ELF-1 (cell line): Measurements from ENCODE around the gene COX17.

Source experiments
- DNase-seq: peaks from one replicate; pipeline ENCODE4 v3.0.0-alpha.2; 2016; ENCODE audit warnings: low read depth, low spot score

The COX17 gene

DNA sequence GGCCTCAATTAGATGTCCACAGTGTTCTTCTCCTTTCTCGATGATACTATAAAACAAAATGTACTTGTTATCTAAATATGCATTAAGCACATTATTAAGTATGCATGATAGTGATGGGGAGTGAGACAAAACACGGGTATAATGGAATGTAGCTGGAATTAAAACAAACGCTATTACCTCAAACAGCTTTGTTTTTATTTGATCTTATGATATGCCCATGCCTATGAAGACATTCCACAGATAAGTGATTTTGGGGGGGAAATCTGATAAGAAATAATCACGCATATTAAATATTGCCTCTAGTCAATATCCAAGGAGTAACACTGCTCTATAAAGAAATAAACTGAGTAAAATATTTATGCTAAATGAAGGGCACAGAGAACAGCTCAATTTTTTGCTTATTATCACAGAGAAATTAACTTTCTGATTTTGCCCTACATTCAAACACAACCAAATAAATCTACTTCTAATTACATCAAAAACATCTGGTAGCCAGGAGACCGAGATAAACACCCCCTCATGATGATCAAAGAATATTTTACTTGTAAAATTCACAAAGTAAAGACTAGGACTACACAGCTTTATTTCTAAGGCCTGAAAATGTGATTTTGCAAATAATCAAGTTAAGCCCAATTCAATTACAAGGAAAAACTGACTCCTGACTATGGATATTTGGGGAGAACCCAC is 1.9 kb downstream of the COX17 start:
- no peak for DNase-seq

- DNase-seq = no peak
Measured at GRCh38 chr3:119673875-119674274, 3.3 kb downstream of the COX17 start.

DNA sequence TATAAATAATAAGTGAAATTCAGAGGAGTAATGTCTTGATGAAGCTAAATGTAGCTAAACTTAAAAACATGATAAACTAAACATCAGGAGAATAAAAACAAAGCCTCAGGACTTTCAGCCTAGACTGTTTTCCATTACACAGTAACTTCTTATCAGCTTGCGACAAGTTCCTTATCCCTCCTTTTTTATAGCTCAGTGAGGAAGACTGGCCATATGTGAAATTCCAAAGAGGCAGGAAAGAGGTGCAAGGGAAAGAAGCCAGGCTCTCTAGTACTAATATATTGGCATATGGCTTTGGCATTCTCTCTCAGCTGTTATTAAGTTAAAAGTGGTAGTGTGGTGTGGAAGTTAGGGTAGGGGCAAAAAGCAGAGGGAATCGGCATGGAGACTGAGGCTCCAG is 4.4 kb downstream of the COX17 start:
- no peak for DNase-seq

DNA sequence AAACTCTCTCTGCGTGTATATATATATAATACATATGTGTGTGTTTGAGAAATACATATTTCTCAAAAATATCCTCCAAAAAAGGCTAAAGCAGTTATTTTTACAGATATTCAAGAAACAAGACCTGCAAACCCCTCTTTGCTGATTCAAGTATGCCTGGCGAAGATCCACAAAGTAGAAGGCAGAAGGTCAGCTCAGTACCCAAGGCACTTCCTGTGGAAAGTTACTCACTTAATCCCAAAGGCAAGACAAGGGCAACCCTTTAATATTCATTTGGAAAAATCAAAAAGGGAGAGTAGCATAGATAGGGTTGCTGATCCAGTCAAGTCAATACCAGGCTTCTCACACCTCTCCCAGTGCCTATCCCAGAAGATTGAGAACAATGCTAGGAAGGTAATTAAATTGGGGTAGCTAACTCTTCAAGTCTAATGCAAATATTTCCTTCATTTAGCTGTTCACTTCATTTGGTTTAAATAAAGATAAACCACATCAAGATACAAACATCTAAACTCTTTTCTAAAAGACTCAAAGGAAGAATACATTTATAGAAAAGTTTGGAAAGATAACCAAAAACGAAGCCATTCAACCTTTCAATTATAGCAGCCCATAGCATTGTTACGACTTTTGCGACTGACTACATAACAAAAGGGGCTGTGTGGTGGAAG is 7.2 kb downstream of the COX17 start:
- DNase-seq = no peak

GRCh38 chr3:119665954-119666559 is 11.1 kb downstream of the COX17 start:
- no peak for DNase-seq

DNA sequence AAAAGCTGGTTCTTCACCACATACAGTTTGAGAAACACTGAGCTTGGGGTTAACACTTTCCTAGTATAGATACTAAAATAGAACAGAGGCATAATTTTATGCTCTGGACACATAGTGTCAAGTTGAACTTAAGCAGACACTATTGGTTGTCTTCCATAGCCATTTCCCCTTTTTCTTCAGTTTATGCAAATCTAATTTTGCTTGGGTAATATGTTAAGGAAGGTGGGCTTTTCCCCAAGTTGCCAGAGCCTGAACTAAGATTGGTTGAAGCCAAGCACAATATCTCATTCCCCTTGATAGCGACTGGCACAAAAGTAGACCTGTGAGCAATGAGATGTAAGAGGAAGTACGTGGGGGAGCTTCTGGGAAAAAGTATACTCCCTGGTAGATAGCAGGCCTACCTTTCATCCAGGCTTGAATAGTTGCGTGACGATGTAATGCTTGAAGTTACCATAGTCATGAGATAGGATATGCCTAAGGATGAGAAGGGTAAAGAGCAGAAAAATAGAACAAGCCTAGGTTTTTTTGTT is 12.3 kb downstream of the COX17 start:
- DNase-seq = peak; percentile 5

DNA sequence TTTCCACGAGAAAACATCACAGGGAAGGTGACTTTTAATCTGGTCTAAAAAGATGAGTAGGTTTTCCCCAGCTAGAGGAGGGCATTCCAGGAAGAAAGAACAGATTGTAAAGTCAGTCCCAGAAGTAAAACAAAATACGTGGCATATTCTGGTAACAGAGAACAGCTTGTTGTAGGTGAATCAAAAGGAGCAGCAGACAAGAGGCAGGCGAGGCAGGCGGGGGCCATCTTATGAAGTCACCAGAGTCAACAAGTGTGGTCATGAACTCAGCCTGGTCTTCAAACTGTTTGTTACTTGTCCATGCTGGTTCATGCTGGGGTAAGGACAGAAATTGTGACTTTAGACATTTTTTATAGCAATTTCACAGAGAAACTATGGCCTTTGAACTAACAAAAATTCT is 12.8 kb downstream of the COX17 start:
- DNase-seq = no peak

DNA sequence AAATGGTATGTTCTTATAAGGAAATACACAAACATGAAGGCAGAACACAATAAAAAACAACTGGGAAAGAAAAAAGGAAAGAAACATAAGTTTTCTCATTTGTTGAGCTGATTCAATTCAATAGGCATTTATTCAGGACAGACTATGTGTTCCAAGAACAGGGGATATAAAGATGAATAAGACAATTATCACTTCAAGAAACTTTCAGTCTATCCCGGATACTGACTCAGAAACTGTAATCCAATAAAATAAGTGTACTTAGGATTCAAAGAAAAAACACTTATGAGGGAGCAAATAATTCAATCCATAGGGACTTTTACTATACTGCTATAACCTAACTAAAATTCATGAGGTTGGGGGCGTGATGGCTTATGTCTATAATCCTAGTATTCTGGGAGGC is 13.3 kb downstream of the COX17 start:
- no peak for DNase-seq

- DNase-seq = no peak
Measured at GRCh38 chr3:119662604-119663373, 14.4 kb downstream of the COX17 start.

GRCh38 chr3:119660474-119661440 is 16.4 kb downstream of the COX17 start, which contains the start of gene POPDC2:
POPDC2 (minus strand) TSS chr3:119660589; CDS start chr3:119660423, 166 bp downstream.
- peak; percentile 70 for DNase-seq

- no peak for DNase-seq
Measured at GRCh38 chr3:119659606-119660291, 17.5 kb downstream of the COX17 start.

- DNase-seq = no peak
Measured at GRCh38 chr3:119658994-119659393, 18.2 kb downstream of the COX17 start.

DNA sequence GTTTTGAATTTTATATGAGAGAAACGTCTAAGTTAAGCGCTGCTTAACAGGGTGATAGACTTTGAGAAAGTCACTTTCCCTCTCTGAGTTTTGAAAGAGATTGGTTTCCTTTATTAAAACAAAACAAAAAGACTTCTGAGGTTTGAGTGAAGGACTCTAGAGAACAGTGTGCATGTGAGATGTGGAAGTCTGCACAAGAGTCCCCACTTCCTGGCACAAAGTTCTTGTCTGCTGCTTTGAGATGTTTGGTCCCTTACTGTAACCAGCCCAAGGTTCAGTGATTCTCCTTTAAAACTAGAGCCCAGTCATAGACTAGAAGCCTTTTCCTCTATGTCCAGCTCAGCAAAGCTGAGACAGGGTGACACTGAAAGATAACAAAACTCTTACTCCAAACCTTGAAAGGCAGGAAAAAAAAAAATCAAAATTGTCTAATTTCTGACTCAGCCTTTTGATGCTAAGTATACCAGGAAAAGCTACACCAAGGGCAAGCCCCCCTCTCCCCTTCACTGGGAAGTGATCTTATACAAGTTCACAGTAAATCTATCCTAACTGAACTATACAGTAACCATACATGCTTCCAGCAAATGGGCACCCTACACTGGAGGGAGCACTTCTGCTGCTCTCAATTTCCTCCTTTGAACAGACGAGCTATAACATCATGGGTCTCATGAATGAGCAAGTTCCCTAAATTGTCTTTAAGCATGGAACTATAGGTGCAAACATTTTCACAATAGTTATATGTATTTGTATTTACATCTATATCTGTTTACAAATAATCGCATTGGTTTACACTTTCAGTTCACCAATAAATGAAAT is 19.1 kb downstream of the COX17 start:
- no peak for DNase-seq

- no peak for DNase-seq
Measured at GRCh38 chr3:119653876-119654275, 23.3 kb downstream of the COX17 start.

- no peak for DNase-seq
Measured at GRCh38 chr3:119652306-119653033, 24.7 kb downstream of the COX17 start.

DNA sequence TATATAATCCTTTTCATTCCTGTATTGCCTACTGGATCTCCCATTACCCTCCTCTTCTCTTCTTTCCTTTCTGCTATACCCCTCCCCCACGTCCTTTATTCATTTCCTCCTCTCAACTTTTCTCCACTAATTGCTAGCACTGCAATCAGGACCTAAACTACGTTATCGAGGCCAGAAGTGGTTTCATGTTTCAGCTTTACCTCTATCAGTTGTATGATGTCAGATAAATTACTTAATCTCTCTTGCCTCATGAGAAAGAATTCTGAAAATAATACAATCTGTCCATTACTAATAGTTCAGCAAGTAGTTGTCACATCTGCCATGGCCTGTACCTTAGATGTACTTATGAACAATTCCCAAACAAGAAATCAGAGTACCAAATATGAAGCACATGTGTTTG is 27.4 kb downstream of the COX17 start:
- DNase-seq = no peak

DNA sequence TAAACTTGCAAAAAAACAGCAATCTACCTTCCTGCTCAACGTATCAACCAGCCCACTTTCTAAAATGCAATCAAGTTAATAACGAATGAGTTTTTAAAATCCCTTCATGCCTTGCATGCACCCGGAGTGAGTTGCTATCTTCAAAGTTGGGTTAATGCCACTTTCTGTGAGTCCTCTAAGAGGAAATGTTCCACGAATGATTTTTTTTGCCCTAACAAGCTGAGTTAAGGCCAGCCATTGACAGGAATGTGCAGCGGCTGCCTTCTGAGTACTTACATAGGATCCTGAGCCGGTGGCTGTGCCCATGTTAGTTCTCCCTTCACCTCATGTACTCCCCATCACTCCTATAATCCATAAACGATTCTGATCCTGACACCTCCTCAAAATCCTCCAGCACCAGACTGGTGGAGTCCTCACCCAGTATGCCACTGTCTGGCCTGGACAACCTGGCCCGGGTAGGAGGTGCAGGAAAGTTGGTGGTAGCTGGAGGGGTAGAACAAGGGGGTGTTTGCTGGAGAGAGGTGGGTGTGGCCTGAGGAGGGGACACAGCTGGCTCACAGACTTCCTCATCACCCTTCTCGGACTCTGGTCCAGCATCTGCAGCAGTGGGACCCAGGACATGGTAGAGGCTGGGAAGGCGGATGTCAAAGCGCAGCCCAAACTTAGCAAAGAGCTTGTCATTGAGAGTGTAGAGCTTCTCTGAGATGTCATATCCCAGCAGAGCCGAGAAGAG is 29.2 kb downstream of the COX17 start:
- no peak for DNase-seq

GRCh38 chr3:119647171-119647570 is 30.0 kb downstream of the COX17 start:
- DNase-seq = no peak
